ENCODE results near the gene MAP3K14. TPM values are rescaled to one million over a fixed set of nuclear protein-coding genes. Genes with fewer than 3 reads are reported as not detected.

MAP3K14 gene
- total RNA-seq, 4 donors from 2014 or later: 4.7 to 6.8 (median 6.1) TPM

- TF ChIP-seq, protein P1, sequence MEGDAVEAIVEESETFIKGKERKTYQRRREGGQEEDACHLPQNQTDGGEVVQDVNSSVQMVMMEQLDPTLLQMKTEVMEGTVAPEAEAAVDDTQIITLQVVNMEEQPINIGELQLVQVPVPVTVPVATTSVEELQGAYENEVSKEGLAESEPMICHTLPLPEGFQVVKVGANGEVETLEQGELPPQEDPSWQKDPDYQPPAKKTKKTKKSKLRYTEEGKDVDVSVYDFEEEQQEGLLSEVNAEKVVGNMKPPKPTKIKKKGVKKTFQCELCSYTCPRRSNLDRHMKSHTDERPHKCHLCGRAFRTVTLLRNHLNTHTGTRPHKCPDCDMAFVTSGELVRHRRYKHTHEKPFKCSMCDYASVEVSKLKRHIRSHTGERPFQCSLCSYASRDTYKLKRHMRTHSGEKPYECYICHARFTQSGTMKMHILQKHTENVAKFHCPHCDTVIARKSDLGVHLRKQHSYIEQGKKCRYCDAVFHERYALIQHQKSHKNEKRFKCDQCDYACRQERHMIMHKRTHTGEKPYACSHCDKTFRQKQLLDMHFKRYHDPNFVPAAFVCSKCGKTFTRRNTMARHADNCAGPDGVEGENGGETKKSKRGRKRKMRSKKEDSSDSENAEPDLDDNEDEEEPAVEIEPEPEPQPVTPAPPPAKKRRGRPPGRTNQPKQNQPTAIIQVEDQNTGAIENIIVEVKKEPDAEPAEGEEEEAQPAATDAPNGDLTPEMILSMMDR (IDR thresholded peaks at IDR 0.05; ENCODE audit: low read depth): no peak
Measured at GRCh38 chr17:45355087-45355486, 38.3 kb upstream of the MAP3K14 start.

GRCh38 chr17:45353043-45353442 lies 36.2 kb upstream of the MAP3K14 start:
- TF ChIP-seq, protein P1 (IDR thresholded peaks at IDR 0.05; ENCODE audit: low read depth): no peak

DNA sequence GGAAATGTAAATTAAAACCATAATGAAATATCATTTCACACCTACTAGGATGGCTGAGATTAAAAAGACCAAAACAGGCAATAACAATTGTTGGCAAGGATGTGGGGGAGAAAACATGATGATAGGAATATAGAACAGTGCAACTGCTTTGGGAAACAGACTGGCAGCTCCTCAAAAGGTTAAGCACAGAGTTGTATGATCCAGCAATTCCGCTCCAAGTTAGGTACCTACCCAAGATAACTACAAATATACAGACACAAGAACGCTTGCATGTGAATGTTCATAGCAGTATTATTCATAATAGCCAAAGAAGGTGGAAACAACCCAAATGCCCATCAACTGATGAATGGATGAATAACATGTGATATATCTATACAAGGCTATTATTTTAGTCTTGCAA lies 35.0 kb upstream of the MAP3K14 start:
- TF ChIP-seq, protein P1 (IDR thresholded peaks at IDR 0.05; ENCODE audit: low read depth): no peak

- TF ChIP-seq, protein P1 (IDR thresholded peaks at IDR 0.05; ENCODE audit: low read depth): no peak
Measured at GRCh38 chr17:45347444-45347843, 30.6 kb upstream of the MAP3K14 start.

GRCh38 chr17:45346216-45347015 lies 29.6 kb upstream of the MAP3K14 start:
- TF ChIP-seq, protein P1 (IDR thresholded peaks at IDR 0.05; ENCODE audit: low read depth): no peak

DNA sequence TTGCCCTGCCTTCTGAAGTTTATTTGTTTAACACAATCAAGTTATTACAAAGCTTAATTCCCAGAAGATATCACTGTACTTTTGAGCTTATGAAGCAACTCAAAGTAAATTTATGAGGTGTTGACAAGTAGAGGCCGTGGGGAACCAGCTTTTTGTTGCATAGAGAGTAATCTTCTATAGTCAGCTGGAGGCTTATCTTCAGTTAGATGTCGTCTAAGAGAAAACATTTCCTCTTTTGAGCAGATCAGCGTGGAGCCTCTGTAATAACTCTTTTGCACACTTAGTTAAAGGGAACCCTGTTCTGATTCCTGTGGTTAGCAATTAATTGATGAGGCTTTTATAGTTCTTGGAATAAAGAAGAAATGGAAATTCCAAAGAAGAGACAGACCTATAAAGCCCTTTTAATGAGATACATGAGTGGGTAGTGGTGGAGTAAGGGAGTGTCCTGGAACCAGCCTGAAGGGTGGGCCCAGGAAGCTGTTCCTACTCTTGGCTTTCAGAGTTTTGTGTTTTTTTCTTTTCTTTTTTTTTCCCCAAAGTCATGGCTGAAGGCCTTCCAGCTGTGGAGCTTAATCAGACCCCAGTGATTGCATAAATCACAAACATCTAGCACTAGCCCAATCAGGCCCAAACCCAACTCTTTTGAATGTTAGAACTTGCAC lies 28.9 kb upstream of the MAP3K14 start:
- TF ChIP-seq, protein P1 (IDR thresholded peaks at IDR 0.05; ENCODE audit: low read depth): no peak

GRCh38 chr17:45345246-45345553 lies 28.4 kb upstream of the MAP3K14 start:
- TF ChIP-seq, protein P1 (IDR thresholded peaks at IDR 0.05; ENCODE audit: low read depth): no peak

Measured in subcutaneous adipose tissue (tissue), 4 donors.